Measurements from ENCODE around the gene CERS6. TPM values are rescaled to one million over a fixed set of nuclear protein-coding genes. Genes with fewer than 3 reads are reported as not detected.

Gene CERS6
- total and polyA plus RNA-seq, 10 of the 15 experiments (the other 5 are each of a cell fraction or from before 2014, with no cell fraction given): 1.3 to 20.4 (median 14.1) TPM

GRCh38 chr2:168457190-168457895, 1.3 kb downstream of the CERS6 start:
- peak; percentile 17 for ATAC-seq
- in situ Hi-C loops (cut with MboI) (no loop called here), intact Hi-C loops (cut with micrococcal nuclease; ENCODE audit: unreplicated experiment) (loop anchor here (2.0 to 5.0 kb wide), 4 partner anchors 33 to 111 kb away; no protein-coding TSS in a partner anchor)
- Histone ChIP-seq H3K4me3 (peak overlapping the region; percentile 75), H2AFZ (ENCODE audit: control insufficient read depth, low read depth, low read length) (peak overlapping the region; percentile 76), H4K20me1 (ENCODE audit: control insufficient read depth, insufficient read depth) (0 out of 2 replicates have a peak, but pooled peaks cover 2% of the 10 kb centered on the region), H3K36me3 (ENCODE audit: control insufficient read depth in 2 of 2, insufficient read depth in 2 of 2, low read length in 1 of 2) (no peaks in the 10 kb centered on the region), H3K27ac (ENCODE audit: control insufficient read depth, insufficient read depth) (peak overlapping the region; percentile 91), H3K9me3 (replicated peaks; ENCODE audit: control insufficient read depth, insufficient read depth, low read length) (no peaks in the 10 kb centered on the region; the same call in 2 of the 3 replicates), H3K9ac (ENCODE audit: control insufficient read depth, insufficient read depth, low read length) (peak overlapping the region; percentile 91), H3K4me2 (ENCODE audit: control insufficient read depth, insufficient read depth) (peak overlapping the region; percentile 43), H3K27me3 (replicated peaks in 1 of 2; ENCODE audit: control insufficient read depth in 2 of 2, insufficient read depth in 2 of 2, low read length in 1 of 2) (no peaks in the 10 kb centered on the region), H3K4me1 (ENCODE audit: control insufficient read depth, insufficient read depth, low read length) (peaks cover 22% of the 10 kb centered on the region), H3K79me2 (ENCODE audit: control insufficient read depth, insufficient read depth, low read length) (peaks cover 62% of the 10 kb centered on the region)
- peak; percentile 42 for DNase-seq (ENCODE audit: low read depth, low spot score)
- no peak for FAIRE-seq
- RAD21 ChIA-PET (ENCODE audit: unreplicated experiment): interaction anchor here (1.0 kb wide), 2 partner anchors 11 to 37 kb away, joined by 3 read pairs; no protein-coding TSS in a partner anchor
- CTCF ChIA-PET: interaction anchor here (0.6 kb wide), 1 partner anchor 65 kb away, joined by 4 read pairs; no protein-coding TSS in a partner anchor
- 2% methylated on average over 17 of the region's 17 CpGs for WGBS (ENCODE audit: insufficient coverage, insufficient replicate concordance, low lambda C conversion rate, missing lambda C conversion rate)
- SMC1A ChIA-PET (ENCODE audit: uncharacterized antibody, unreplicated experiment): interaction anchor here (1.2 to 2.4 kb wide), 2 partner anchors 10 to 32 kb away, joined by 3 to 16 read pairs; no protein-coding TSS in a partner anchor
- TSS peak; percentile 46 for BruUV-seq (replicated peaks)
- POLR2A ChIA-PET: no interaction called here
- TF ChIP-seq BHLHE40 (IDR thresholded peaks at IDR 0.05; ENCODE audit: borderline replicate concordance in 1 of 2, low read depth in 2 of 2, low read length in 1 of 2): no peak
- TF ChIP-seq CBX5 (IDR thresholded peaks at IDR 0.05; ENCODE audit: low read depth): 0 out of 2 replicates have a peak, but pooled peaks have one; percentile 32
- TF ChIP-seq IRF3 (IDR thresholded peaks at IDR 0.05): no peak
- TF ChIP-seq STAT3 (IDR thresholded peaks at IDR 0.05; ENCODE audit: low read depth, low read length): no peak
- TF ChIP-seq POLR2A (IDR thresholded peaks at IDR 0.05; ENCODE audit: low read depth, low read length): no peak
- TF ChIP-seq TCF7 (IDR thresholded peaks at IDR 0.05; ENCODE audit: borderline replicate concordance): no peak
- no peak for TF ChIP-seq ZZZ3 (IDR thresholded peaks at IDR 0.05; ENCODE audit: control insufficient read depth, insufficient read length, low read depth)
- 0 out of 2 replicates have a peak, but pooled peaks have one; percentile 36 for TF ChIP-seq BMI1 (IDR thresholded peaks at IDR 0.05; ENCODE audit: borderline replicate concordance)
- TF ChIP-seq PAX8 (IDR thresholded peaks at IDR 0.05): no peak
- TF ChIP-seq SPI1 (IDR thresholded peaks at IDR 0.05; ENCODE audit: borderline replicate concordance, insufficient read depth, low read depth, low read length): peak; percentile 53; the same call in 1 of the 2 replicates
- no peak for TF ChIP-seq NR2C2 (IDR thresholded peaks at IDR 0.05; ENCODE audit: borderline replicate concordance, control insufficient read depth, insufficient read length, low read depth)
- no peak for TF ChIP-seq EGR1 (IDR thresholded peaks at IDR 0.05; ENCODE audit: borderline replicate concordance in 1 of 2, low read depth in 2 of 2, low read length in 2 of 2)
- no peak for TF ChIP-seq PML (IDR thresholded peaks at IDR 0.05; ENCODE audit: low read length)
- TF ChIP-seq ZBTB11 (CRISPR knock-in tag; IDR thresholded peaks at IDR 0.05): no peak
- TF ChIP-seq, protein P1, sequence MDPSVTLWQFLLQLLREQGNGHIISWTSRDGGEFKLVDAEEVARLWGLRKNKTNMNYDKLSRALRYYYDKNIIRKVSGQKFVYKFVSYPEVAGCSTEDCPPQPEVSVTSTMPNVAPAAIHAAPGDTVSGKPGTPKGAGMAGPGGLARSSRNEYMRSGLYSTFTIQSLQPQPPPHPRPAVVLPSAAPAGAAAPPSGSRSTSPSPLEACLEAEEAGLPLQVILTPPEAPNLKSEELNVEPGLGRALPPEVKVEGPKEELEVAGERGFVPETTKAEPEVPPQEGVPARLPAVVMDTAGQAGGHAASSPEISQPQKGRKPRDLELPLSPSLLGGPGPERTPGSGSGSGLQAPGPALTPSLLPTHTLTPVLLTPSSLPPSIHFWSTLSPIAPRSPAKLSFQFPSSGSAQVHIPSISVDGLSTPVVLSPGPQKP (IDR thresholded peaks at IDR 0.05; ENCODE audit: low read depth, low read length): no peak
- TF ChIP-seq EP300 (IDR thresholded peaks at IDR 0.05; ENCODE audit: borderline replicate concordance in 1 of 2, control insufficient read depth in 1 of 2, low read depth in 2 of 2, low read length in 2 of 2): no peak
- no peak for TF ChIP-seq FOXK2 (IDR thresholded peaks at IDR 0.05)
- no peak for TF ChIP-seq RBBP5 (conservative IDR thresholded peaks at IDR 0.05)
- no peak for TF ChIP-seq NBN (IDR thresholded peaks at IDR 0.05)

All from GM12878 (cell line).